ENCODE measurements around the gene CMSS1.
A peak's percentile ranks its signal among the peaks of the same experiment; 100 is the strongest.

Gene CMSS1

DNA sequence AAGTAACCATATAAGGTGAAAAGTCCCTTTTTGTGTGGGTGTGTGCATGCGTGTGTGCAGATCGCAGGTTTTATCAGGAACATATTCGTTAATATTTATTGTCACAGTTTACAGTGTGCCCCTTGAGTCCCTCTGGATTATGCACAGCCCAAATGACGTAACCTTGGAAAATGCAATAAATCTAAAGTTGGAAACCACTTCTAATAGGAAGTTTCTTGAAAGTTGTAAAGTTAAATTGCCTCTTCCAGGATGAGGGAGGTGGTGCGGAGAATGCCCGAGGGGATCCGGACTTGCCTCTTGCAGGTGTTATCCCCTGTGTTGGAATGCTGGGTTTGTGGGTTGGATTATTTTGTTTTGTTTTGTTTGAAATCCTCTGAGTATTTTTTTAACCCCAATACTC lies 143.3 kb downstream of the CMSS1 start:
- Histone ChIP-seq H2BK120ac (ENCODE audit: insufficient read depth, low read length, poor library complexity) (no peak overlapping the region), H3K18ac (ENCODE audit: low read length) (no peak overlapping the region), H3K4me1 (ENCODE audit: control insufficient read depth in 1 of 2, insufficient read depth in 2 of 2, low read length in 2 of 2) (no peaks in the 10 kb centered on the region), H3K23ac (ENCODE audit: low read length) (no peak overlapping the region), H3K27me3 (ENCODE audit: insufficient read depth, low read length) (no peaks in the 10 kb centered on the region), H3K79me1 (ENCODE audit: low read length) (no peaks in the 10 kb centered on the region), H2BK5ac (ENCODE audit: low read depth, low read length, poor library complexity) (no peak overlapping the region), H2AFZ (ENCODE audit: insufficient read depth, low read length, poor library complexity) (no peak overlapping the region), H4K91ac (ENCODE audit: low read depth, low read length) (no peak overlapping the region), H3K79me2 (ENCODE audit: control insufficient read depth, insufficient read depth, low read length, poor library complexity) (peaks cover 2% of the 10 kb centered on the region), H2BK12ac (ENCODE audit: low read length) (no peak overlapping the region), H3K4ac (ENCODE audit: low read depth, low read length) (no peak overlapping the region), H3K4me2 (ENCODE audit: low read length) (no peak overlapping the region), H3K36me3 (ENCODE audit: control insufficient read depth in 1 of 2, insufficient read depth in 2 of 2, low read length in 2 of 2) (no peaks in the 10 kb centered on the region), H3K14ac (ENCODE audit: low read length) (no peak overlapping the region), H3K9ac (ENCODE audit: low read length) (no peak overlapping the region), H4K8ac (ENCODE audit: low read depth, low read length) (no peak overlapping the region), H3K27ac (ENCODE audit: low read depth, low read length) (no peak overlapping the region), H3K4me3 (ENCODE audit: low read depth, low read length) (no peak overlapping the region), H4K12ac (ENCODE audit: low read depth, low read length) (no peak overlapping the region), H3K9me3 (ENCODE audit: insufficient read depth, low read depth, low read length) (no peaks in the 10 kb centered on the region), H2AK5ac (ENCODE audit: low read length) (no peak overlapping the region)
- WGBS (ENCODE audit: extremely low coverage, insufficient coverage, insufficient read length) = no CpG with 5 or more reads among the region's 7 CpGs
- DNase-seq = no peak

DNA sequence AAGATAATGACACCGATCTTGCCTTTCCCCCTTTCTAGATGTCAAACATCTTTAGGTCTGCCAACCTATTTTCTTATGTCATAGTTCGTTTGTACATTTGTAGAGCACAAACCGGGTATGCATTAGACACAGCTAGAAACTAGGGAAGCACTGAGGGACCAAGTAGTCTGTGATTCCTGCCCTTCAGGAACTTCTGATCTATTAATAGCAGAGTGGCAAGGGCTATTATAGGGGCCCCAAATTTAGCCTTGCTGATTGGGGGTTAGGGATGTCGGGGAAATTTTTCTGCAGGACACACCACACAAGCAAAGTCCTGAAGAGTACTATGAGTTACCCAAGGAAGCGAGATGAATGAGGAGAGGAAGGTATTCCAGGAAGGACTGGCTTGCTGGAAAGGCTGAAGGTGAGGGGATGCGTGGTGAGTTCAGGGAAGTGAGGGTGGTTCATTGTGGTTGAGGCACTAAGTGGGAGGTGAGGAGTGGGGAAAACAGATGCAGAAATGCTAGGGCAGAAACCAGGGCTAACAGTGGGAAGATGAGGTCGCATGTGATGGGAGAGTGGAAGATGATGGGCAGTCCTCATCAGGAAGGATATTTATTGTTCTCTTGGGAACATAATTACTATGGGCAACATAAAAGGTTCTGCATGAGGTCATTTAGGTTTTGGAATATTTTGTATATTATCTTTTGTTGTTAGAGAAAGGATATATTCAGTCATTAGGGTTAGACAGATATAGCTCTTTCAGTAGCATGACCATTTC lies 144.3 kb downstream of the CMSS1 start:
- Histone ChIP-seq H2BK120ac (ENCODE audit: insufficient read depth, low read length, poor library complexity) (no peak overlapping the region), H4K91ac (ENCODE audit: low read depth, low read length) (no peak overlapping the region), H3K9ac (ENCODE audit: low read length) (no peak overlapping the region), H2BK5ac (ENCODE audit: low read depth, low read length, poor library complexity) (no peak overlapping the region), H3K9me3 (ENCODE audit: insufficient read depth, low read depth, low read length) (no peaks in the 10 kb centered on the region), H3K18ac (ENCODE audit: low read length) (no peak overlapping the region), H3K27ac (ENCODE audit: low read depth, low read length) (no peak overlapping the region), H3K14ac (ENCODE audit: low read length) (no peak overlapping the region), H2AK5ac (ENCODE audit: low read length) (no peak overlapping the region), H3K4me3 (ENCODE audit: low read depth, low read length) (no peak overlapping the region), H3K79me2 (ENCODE audit: control insufficient read depth, insufficient read depth, low read length, poor library complexity) (peaks cover 2% of the 10 kb centered on the region), H3K79me1 (ENCODE audit: low read length) (no peaks in the 10 kb centered on the region), H3K23ac (ENCODE audit: low read length) (no peak overlapping the region), H3K36me3 (ENCODE audit: control insufficient read depth in 1 of 2, insufficient read depth in 2 of 2, low read length in 2 of 2) (no peaks in the 10 kb centered on the region), H3K27me3 (ENCODE audit: insufficient read depth, low read length) (no peaks in the 10 kb centered on the region), H3K4me1 (ENCODE audit: control insufficient read depth in 1 of 2, insufficient read depth in 2 of 2, low read length in 2 of 2) (no peaks in the 10 kb centered on the region), H2BK12ac (ENCODE audit: low read length) (no peak overlapping the region), H3K4me2 (ENCODE audit: low read length) (no peak overlapping the region), H4K8ac (ENCODE audit: low read depth, low read length) (no peak overlapping the region), H4K12ac (ENCODE audit: low read depth, low read length) (no peak overlapping the region), H2AFZ (ENCODE audit: insufficient read depth, low read length, poor library complexity) (no peak overlapping the region), H3K4ac (ENCODE audit: low read depth, low read length) (no peak overlapping the region)
- DNase-seq = no peak
- WGBS (ENCODE audit: extremely low coverage, insufficient coverage, insufficient read length) = no CpG with 5 or more reads among the region's 7 CpGs

DNA sequence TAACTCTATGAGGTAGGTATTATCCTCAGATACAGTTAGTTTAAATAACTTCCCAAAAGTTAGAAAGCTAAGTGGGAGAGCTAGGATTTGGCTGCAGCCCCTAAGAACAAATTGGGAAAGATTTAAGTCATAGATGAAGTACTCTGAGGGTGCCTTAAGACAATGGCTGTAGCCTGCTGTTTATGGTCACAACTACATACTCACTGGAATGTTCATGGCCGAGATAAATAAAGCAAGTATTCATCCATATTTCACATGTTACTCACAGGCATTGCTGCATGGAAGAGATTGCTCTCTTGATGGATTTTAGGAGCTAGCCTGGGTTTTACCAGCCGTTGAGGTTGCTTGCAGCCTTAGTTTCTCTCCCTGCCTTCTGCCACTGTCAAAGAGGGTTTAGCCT lies 145.0 kb downstream of the CMSS1 start:
- no peak overlapping the region for H3K14ac ChIP-seq (ENCODE audit: low read length)
- no peak overlapping the region for H2BK12ac ChIP-seq (ENCODE audit: low read length)
- no peak overlapping the region for H3K4ac ChIP-seq (ENCODE audit: low read depth, low read length)

DNA sequence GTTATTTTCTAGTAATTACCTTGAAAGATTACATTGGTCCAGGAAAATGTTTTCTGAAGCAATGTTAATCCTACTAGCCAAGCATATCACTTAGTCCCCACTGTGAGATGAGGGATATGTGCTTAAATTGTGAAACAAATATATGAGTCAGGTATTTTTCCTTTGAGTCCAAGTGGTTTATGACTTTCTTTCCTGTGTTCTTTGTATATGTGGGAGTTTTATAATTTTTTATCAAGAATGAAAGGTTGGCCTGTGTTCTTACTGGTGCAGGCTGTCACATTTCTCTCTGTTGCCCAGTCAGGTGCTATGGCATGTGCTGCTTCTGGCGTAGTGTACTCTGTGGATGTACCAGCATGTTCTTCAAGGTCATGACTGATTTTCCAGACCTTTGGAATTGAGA lies 147.4 kb downstream of the CMSS1 start:
- Histone ChIP-seq H2BK12ac (ENCODE audit: low read length) (no peak overlapping the region), H3K18ac (ENCODE audit: low read length) (no peak overlapping the region), H3K14ac (ENCODE audit: low read length) (no peak overlapping the region), H3K9me3 (ENCODE audit: insufficient read depth, low read depth, low read length) (no peaks in the 10 kb centered on the region), H4K12ac (ENCODE audit: low read depth, low read length) (no peak overlapping the region), H4K8ac (ENCODE audit: low read depth, low read length) (no peak overlapping the region), H2AK5ac (ENCODE audit: low read length) (no peak overlapping the region), H3K4me3 (ENCODE audit: low read depth, low read length) (no peak overlapping the region), H2BK5ac (ENCODE audit: low read depth, low read length, poor library complexity) (no peak overlapping the region), H3K23ac (ENCODE audit: low read length) (no peak overlapping the region), H3K36me3 (ENCODE audit: control insufficient read depth in 1 of 2, insufficient read depth in 2 of 2, low read length in 2 of 2) (no peaks in the 10 kb centered on the region), H3K4me2 (ENCODE audit: low read length) (no peak overlapping the region), H3K27ac (ENCODE audit: low read depth, low read length) (no peak overlapping the region), H3K79me2 (ENCODE audit: control insufficient read depth, insufficient read depth, low read length, poor library complexity) (no peaks in the 10 kb centered on the region), H3K4ac (ENCODE audit: low read depth, low read length) (no peak overlapping the region), H3K9ac (ENCODE audit: low read length) (no peak overlapping the region), H4K91ac (ENCODE audit: low read depth, low read length) (no peak overlapping the region), H3K4me1 (ENCODE audit: control insufficient read depth in 1 of 2, insufficient read depth in 2 of 2, low read length in 2 of 2) (peaks cover 0 to 3% of the 10 kb centered on the region in 2 experiments), H3K27me3 (ENCODE audit: insufficient read depth, low read length) (no peaks in the 10 kb centered on the region), H3K79me1 (ENCODE audit: low read length) (no peaks in the 10 kb centered on the region), H2AFZ (ENCODE audit: insufficient read depth, low read length, poor library complexity) (no peak overlapping the region), H2BK120ac (ENCODE audit: insufficient read depth, low read length, poor library complexity) (no peak overlapping the region)
- no CpG with 5 or more reads among the region's 1 CpG for WGBS (ENCODE audit: extremely low coverage, insufficient coverage, insufficient read length)
- peak in 1 of 2 donors; percentile 55 for DNase-seq

More for the DNA sequence above, 145.0 kb downstream of the CMSS1 start:
- H3K9me3 ChIP-seq (ENCODE audit: insufficient read depth, low read depth, low read length) = no peaks in the 10 kb centered on the region
- DNase-seq = peak; percentile 8 to 72
- H2BK120ac ChIP-seq (ENCODE audit: insufficient read depth, low read length, poor library complexity) = no peak overlapping the region
- H3K27ac ChIP-seq (ENCODE audit: low read depth, low read length) = no peak overlapping the region
- H3K27me3 ChIP-seq (ENCODE audit: insufficient read depth, low read length) = no peaks in the 10 kb centered on the region
- H2BK5ac ChIP-seq (ENCODE audit: low read depth, low read length, poor library complexity) = no peak overlapping the region
- no peak overlapping the region for H3K4me3 ChIP-seq (ENCODE audit: low read depth, low read length)
- H4K91ac ChIP-seq (ENCODE audit: low read depth, low read length) = no peak overlapping the region
- no peak overlapping the region for H3K4me2 ChIP-seq (ENCODE audit: low read length)
- H3K4me1 ChIP-seq (ENCODE audit: control insufficient read depth in 1 of 2, insufficient read depth in 2 of 2, low read length in 2 of 2) = peaks cover 0 to under 1% of the 10 kb centered on the region in 2 experiments
- no peak overlapping the region for H3K18ac ChIP-seq (ENCODE audit: low read length)
- no peak overlapping the region for H2AFZ ChIP-seq (ENCODE audit: insufficient read depth, low read length, poor library complexity)
- peaks cover 2% of the 10 kb centered on the region for H3K79me2 ChIP-seq (ENCODE audit: control insufficient read depth, insufficient read depth, low read length, poor library complexity)
- H2AK5ac ChIP-seq (ENCODE audit: low read length) = no peak overlapping the region
- H4K8ac ChIP-seq (ENCODE audit: low read depth, low read length) = no peak overlapping the region
- no CpG with 5 or more reads among the region's 2 CpGs for WGBS (ENCODE audit: extremely low coverage, insufficient coverage, insufficient read length)
- no peaks in the 10 kb centered on the region for H3K79me1 ChIP-seq (ENCODE audit: low read length)
- H3K36me3 ChIP-seq (ENCODE audit: control insufficient read depth in 1 of 2, insufficient read depth in 2 of 2, low read length in 2 of 2) = no peaks in the 10 kb centered on the region
- no peak overlapping the region for H3K23ac ChIP-seq (ENCODE audit: low read length)
- no peak overlapping the region for H3K9ac ChIP-seq (ENCODE audit: low read length)
- H4K12ac ChIP-seq (ENCODE audit: low read depth, low read length) = no peak overlapping the region
